HCT116 (cell line): ENCODE data around the gene ZNF621.

Experiments
- CEBPB ChIP-seq: IDR thresholded peaks from 2 replicates; pipeline ENCODE4 v1.6.1; 2012; ENCODE audit warnings: low read depth
- EGR1 ChIP-seq: IDR thresholded peaks from 2 replicates; pipeline ENCODE4 v1.6.1; 2012; ENCODE audit warnings: low read depth
- EZH2 ChIP-seq: fragments of 200-600 bp; sonication (generic); IDR thresholded peaks from 2 replicates; pipeline ENCODE4 v1.6.1; 2017; ENCODE audit warnings: antibody characterized with exemption, mixed run types
- POLR2A ChIP-seq: IDR thresholded peaks from 2 replicates; pipeline ENCODE4 v1.7.0; 2011; ENCODE audit warnings: borderline replicate concordance; ENCODE audit not compliant: insufficient read depth, insufficient read length; ENCODE audit errors: extremely low read depth
- POLR2AphosphoS5 ChIP-seq: IDR thresholded peaks from 2 replicates; pipeline ENCODE4 v1.6.1; 2011; ENCODE audit warnings: mild to moderate bottlenecking, low read depth, low read length, moderate library complexity
- RAD21 ChIP-seq: IDR thresholded peaks from 2 replicates; pipeline ENCODE4 v1.6.1; 2012; ENCODE audit warnings: low read depth, mild to moderate bottlenecking
- SIN3A ChIP-seq: IDR thresholded peaks from 2 replicates; pipeline ENCODE4 v1.6.1; 2012; ENCODE audit warnings: low read depth
- SP1 ChIP-seq: IDR thresholded peaks from 2 replicates; pipeline ENCODE4 v1.6.1; 2012; ENCODE audit warnings: low read depth
- YY1 ChIP-seq: IDR thresholded peaks from 2 replicates; pipeline ENCODE4 v1.6.1; 2011; ENCODE audit warnings: low read length, low read depth, moderate library complexity, mild to moderate bottlenecking; ENCODE audit not compliant: insufficient replicate concordance; ENCODE audit errors: extremely low read depth
- ZNF274 ChIP-seq: fragments of 200-500 bp; sonication (Bioruptor generic); IDR thresholded peaks from 2 replicates; pipeline ENCODE4 v1.6.1; 2014; ENCODE audit warnings: mild to moderate bottlenecking, low read depth, low read length, inconsistent platforms
- TF ChIP-seq, protein P1 (sequence below), 3 experiments: fragments of 200-600 bp in 1 of 3; sonication (generic) in 1 of 3; IDR thresholded peaks in 2 of 3; conservative IDR thresholded peaks in 1 of 3; 2 replicates each; pipeline ENCODE4 v1.5.1; 2012 to 2017; ENCODE audit warnings: low read depth in 2 of 3, low read length in 2 of 3, antibody characterized with exemption in 1 of 3, borderline replicate concordance in 1 of 3, control low read depth in 1 of 3, mild to moderate bottlenecking in 1 of 3, mixed read lengths in 1 of 3, mixed run types in 1 of 3, moderate library complexity in 1 of 3; ENCODE audit not compliant: insufficient read depth in 1 of 3
- TF ChIP-seq, protein P2 (sequence below): IDR thresholded peaks from 2 replicates; pipeline ENCODE4 v1.6.1; 2012; ENCODE audit warnings: low read depth
- TF ChIP-seq, protein P3 (sequence below): IDR thresholded peaks from 2 replicates; pipeline ENCODE4 v1.6.1; 2012
- TF ChIP-seq, protein P4 (sequence below): IDR thresholded peaks from 2 replicates; pipeline ENCODE4 v1.6.1; 2011; ENCODE audit warnings: mild to moderate bottlenecking, low read length, moderate library complexity; ENCODE audit not compliant: insufficient replicate concordance; ENCODE audit errors: extremely low read depth

DNA sequence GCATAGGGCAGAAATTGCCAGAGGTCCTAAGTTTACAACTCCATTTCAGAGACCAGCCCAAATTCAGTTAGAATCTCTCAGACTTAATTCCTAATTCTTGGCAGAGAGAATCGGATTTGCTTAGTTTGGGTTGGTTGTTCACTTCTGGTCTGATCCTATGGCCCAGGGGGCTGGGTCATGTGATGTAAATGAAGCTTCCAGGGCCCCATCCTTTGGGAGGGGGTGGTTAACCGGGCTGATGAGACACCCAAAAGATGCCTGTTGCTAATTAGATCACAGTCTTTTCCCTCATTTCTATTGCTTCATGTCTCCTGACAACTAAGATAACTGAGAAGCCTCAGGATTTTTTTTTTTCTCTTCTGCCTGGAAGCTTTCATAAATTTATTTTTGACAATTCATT, 30.1 kb upstream of the ZNF621 start:
- TF ChIP-seq POLR2A: no peak
- no peak for TF ChIP-seq EGR1
- no peak for TF ChIP-seq SIN3A
- TF ChIP-seq, protein P1, sequence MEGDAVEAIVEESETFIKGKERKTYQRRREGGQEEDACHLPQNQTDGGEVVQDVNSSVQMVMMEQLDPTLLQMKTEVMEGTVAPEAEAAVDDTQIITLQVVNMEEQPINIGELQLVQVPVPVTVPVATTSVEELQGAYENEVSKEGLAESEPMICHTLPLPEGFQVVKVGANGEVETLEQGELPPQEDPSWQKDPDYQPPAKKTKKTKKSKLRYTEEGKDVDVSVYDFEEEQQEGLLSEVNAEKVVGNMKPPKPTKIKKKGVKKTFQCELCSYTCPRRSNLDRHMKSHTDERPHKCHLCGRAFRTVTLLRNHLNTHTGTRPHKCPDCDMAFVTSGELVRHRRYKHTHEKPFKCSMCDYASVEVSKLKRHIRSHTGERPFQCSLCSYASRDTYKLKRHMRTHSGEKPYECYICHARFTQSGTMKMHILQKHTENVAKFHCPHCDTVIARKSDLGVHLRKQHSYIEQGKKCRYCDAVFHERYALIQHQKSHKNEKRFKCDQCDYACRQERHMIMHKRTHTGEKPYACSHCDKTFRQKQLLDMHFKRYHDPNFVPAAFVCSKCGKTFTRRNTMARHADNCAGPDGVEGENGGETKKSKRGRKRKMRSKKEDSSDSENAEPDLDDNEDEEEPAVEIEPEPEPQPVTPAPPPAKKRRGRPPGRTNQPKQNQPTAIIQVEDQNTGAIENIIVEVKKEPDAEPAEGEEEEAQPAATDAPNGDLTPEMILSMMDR (IDR thresholded peaks at IDR 0.05 in 2 of 3, conservative IDR thresholded peaks at IDR 0.05 in 1 of 3; ENCODE audit: borderline replicate concordance in 1 of 3, insufficient read depth in 1 of 3, low read depth in 2 of 3, low read length in 2 of 3): no peak
- TF ChIP-seq RAD21: no peak
- TF ChIP-seq, protein P2, sequence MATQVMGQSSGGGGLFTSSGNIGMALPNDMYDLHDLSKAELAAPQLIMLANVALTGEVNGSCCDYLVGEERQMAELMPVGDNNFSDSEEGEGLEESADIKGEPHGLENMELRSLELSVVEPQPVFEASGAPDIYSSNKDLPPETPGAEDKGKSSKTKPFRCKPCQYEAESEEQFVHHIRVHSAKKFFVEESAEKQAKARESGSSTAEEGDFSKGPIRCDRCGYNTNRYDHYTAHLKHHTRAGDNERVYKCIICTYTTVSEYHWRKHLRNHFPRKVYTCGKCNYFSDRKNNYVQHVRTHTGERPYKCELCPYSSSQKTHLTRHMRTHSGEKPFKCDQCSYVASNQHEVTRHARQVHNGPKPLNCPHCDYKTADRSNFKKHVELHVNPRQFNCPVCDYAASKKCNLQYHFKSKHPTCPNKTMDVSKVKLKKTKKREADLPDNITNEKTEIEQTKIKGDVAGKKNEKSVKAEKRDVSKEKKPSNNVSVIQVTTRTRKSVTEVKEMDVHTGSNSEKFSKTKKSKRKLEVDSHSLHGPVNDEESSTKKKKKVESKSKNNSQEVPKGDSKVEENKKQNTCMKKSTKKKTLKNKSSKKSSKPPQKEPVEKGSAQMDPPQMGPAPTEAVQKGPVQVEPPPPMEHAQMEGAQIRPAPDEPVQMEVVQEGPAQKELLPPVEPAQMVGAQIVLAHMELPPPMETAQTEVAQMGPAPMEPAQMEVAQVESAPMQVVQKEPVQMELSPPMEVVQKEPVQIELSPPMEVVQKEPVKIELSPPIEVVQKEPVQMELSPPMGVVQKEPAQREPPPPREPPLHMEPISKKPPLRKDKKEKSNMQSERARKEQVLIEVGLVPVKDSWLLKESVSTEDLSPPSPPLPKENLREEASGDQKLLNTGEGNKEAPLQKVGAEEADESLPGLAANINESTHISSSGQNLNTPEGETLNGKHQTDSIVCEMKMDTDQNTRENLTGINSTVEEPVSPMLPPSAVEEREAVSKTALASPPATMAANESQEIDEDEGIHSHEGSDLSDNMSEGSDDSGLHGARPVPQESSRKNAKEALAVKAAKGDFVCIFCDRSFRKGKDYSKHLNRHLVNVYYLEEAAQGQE: no peak
- TF ChIP-seq YY1: no peak
- no peak for TF ChIP-seq CEBPB
- no peak for TF ChIP-seq SP1
- TF ChIP-seq EZH2: no peak
- TF ChIP-seq, protein P3, sequence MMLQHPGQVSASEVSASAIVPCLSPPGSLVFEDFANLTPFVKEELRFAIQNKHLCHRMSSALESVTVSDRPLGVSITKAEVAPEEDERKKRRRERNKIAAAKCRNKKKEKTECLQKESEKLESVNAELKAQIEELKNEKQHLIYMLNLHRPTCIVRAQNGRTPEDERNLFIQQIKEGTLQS: no peak
- TF ChIP-seq POLR2AphosphoS5: no peak
- no peak for TF ChIP-seq ZNF274
- TF ChIP-seq, protein P4, sequence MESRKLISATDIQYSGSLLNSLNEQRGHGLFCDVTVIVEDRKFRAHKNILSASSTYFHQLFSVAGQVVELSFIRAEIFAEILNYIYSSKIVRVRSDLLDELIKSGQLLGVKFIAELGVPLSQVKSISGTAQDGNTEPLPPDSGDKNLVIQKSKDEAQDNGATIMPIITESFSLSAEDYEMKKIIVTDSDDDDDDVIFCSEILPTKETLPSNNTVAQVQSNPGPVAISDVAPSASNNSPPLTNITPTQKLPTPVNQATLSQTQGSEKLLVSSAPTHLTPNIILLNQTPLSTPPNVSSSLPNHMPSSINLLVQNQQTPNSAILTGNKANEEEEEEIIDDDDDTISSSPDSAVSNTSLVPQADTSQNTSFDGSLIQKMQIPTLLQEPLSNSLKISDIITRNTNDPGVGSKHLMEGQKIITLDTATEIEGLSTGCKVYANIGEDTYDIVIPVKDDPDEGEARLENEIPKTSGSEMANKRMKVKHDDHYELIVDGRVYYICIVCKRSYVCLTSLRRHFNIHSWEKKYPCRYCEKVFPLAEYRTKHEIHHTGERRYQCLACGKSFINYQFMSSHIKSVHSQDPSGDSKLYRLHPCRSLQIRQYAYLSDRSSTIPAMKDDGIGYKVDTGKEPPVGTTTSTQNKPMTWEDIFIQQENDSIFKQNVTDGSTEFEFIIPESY: no peak
